Bronchial epithelial cell (primary cell): Measurements from ENCODE around the gene EIF2AK3. TPM values are rescaled to one million over a fixed set of nuclear protein-coding genes. Genes with fewer than 3 reads are reported as not detected.
A peak's percentile ranks its signal among the peaks of the same experiment; 100 is the strongest.

ENCODE experiments used
- DNase-seq: peaks from one replicate; pipeline ENCODE4 v3.0.0-alpha.2; 2010; ENCODE audit warnings: low read depth
- FAIRE-seq: peaks from 2 replicates; lab custom pipeline; 2011; peaks lifted over from hg19 to GRCh38; lab: Jason Lieb, UNC
- H3K27me3 ChIP-seq: 2 replicates; pipeline ENCODE4 v1.5.1; 2011; ENCODE audit warnings: low read length; ENCODE audit not compliant: control insufficient read depth, insufficient read depth
- H3K36me3 ChIP-seq: 2 replicates; pipeline ENCODE4 v1.5.1; 2011; ENCODE audit warnings: low read length; ENCODE audit not compliant: control insufficient read depth, insufficient read depth
- H3K4me3 ChIP-seq: 2 replicates; pipeline ENCODE4 v1.5.1; 2011; ENCODE audit warnings: mild to moderate bottlenecking, low read depth, low read length, control low read depth
- CTCF ChIP-seq: IDR thresholded peaks from 2 replicates; pipeline ENCODE4 v1.5.1; 2011; ENCODE audit warnings: mild to moderate bottlenecking, moderate library complexity, low read length, control low read depth, inconsistent platforms; ENCODE audit not compliant: insufficient read depth, severe bottlenecking
- total RNA-seq: library from RNA; depleted of rRNA; stranded (reverse); fragments of >200 nt; gene quantifications from 2 replicates; pipeline ENCODE4 v1.2.1, GENCODE V29; 2014

Gene EIF2AK3
- total RNA-seq, 1 donor from 2014 or later = 29.7 TPM

- TF ChIP-seq CTCF = no peak
- Histone ChIP-seq H3K27me3 (no peaks in the 10 kb centered on the region), H3K4me3 (no peak overlapping the region), H3K36me3 (no peaks in the 10 kb centered on the region)
- no peak for FAIRE-seq
- no peak for DNase-seq
Observed at GRCh38 chr2:88641330-88641729, 14.1 kb upstream of the EIF2AK3 start.

GRCh38 chr2:88639865-88640264, 12.6 kb upstream of the EIF2AK3 start:
- H3K27me3 ChIP-seq = no peaks in the 10 kb centered on the region
- no peak overlapping the region for H3K4me3 ChIP-seq
- FAIRE-seq (no peak), DNase-seq (no peak)
- H3K36me3 ChIP-seq = no peaks in the 10 kb centered on the region
- TF ChIP-seq CTCF = no peak

- FAIRE-seq (no peak), DNase-seq (peak; percentile 89)
- no peaks in the 10 kb centered on the region for H3K27me3 ChIP-seq
- H3K4me3 ChIP-seq = no peak overlapping the region
- no peaks in the 10 kb centered on the region for H3K36me3 ChIP-seq
- no peak for TF ChIP-seq CTCF
Observed at GRCh38 chr2:88638743-88639142, 11.5 kb upstream of the EIF2AK3 start.

- Histone ChIP-seq H3K4me3 (no peak overlapping the region), H3K36me3 (no peaks in the 10 kb centered on the region), H3K27me3 (no peaks in the 10 kb centered on the region)
- no peak for TF ChIP-seq CTCF
- DNase-seq = no peak
- FAIRE-seq = no peak
Observed at GRCh38 chr2:88638123-88638650, 10.9 kb upstream of the EIF2AK3 start.

GRCh38 chr2:88637464-88637863, 10.2 kb upstream of the EIF2AK3 start:
- Histone ChIP-seq H3K4me3 (no peak overlapping the region), H3K36me3 (no peaks in the 10 kb centered on the region), H3K27me3 (no peaks in the 10 kb centered on the region)
- DNase-seq (no peak), FAIRE-seq (no peak)
- TF ChIP-seq CTCF = no peak

GRCh38 chr2:88636026-88636425, 8.8 kb upstream of the EIF2AK3 start:
- H3K4me3 ChIP-seq = no peak overlapping the region
- H3K36me3 ChIP-seq = no peaks in the 10 kb centered on the region
- DNase-seq (no peak), FAIRE-seq (no peak)
- TF ChIP-seq CTCF = no peak
- no peaks in the 10 kb centered on the region for H3K27me3 ChIP-seq
